SW480 (cell line): Measurements from ENCODE around the gene TMEM168.

Experiments
- DNase-seq: peaks from one replicate; pipeline ENCODE4 v3.0.0-alpha.2; 2016; ENCODE audit warnings: low spot score

The TMEM168 gene

DNA sequence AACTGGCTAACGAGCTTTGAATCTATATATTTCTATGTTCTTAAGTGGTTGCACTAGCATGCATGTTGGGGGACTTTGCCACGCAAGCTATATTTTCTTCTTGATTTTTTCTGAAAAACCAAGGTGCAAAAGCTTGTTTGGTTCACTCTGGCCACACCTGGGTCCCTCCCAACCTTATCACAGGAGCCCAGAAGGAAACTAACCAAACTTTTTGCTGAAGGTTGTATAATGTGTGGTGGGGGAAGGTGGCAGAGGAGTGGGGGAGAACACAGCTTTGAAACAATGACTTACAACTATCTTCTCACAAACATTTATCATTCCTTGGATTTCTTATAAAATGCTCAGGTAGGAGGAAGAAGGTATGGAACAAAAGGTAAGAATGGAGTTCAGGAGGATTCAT is 75.3 kb downstream of the TMEM168 start:
- no peak for DNase-seq
